Dermis blood vessel endothelial cell (primary cell): ENCODE measurements around the gene NAA10. TPM values are rescaled to one million over a fixed set of nuclear protein-coding genes. Genes with fewer than 3 reads are reported as not detected.

ENCODE experiments used
- DNase-seq: peaks from one replicate; pipeline ENCODE4 v3.0.0; 2010
- total RNA-seq: library from RNA; depleted of rRNA; stranded (reverse); fragments of >200 nt; gene quantifications from 2 replicates; pipeline ENCODE4 v1.2.3, GENCODE V29; 2014

NAA10 gene
- total RNA-seq, 1 donor from 2014 or later, result 88.2 TPM

GRCh38 chrX:153948002-153948466 is 13.2 kb upstream of the NAA10 start:
- peak; percentile 19 for DNase-seq

- DNase-seq, result peak; percentile 87
Measured at GRCh38 chrX:153947009-153947769, 12.4 kb upstream of the NAA10 start.

GRCh38 chrX:153945956-153946943 is 11.4 kb upstream of the NAA10 start:
- no peak for DNase-seq

- DNase-seq, result no peak
Measured at GRCh38 chrX:153944800-153945150, 9.9 kb upstream of the NAA10 start.

GRCh38 chrX:153944140-153944799 is 9.4 kb upstream of the NAA10 start, which contains the start of gene RENBP:
Gene RENBP, minus strand, starts transcription at chrX:153944643. Its CDS starts 33 bp downstream, at chrX:153944610.
- DNase-seq, result no peak

GRCh38 chrX:153941336-153942252 is 6.8 kb upstream of the NAA10 start:
- no peak for DNase-seq

GRCh38 chrX:153939573-153939972 is 4.7 kb upstream of the NAA10 start:
- no peak for DNase-seq

- DNase-seq, result no peak
Measured at GRCh38 chrX:153938226-153938786, 3.5 kb upstream of the NAA10 start.

- no peak for DNase-seq
Measured at GRCh38 chrX:153937056-153937455, 2.2 kb upstream of the NAA10 start.

GRCh38 chrX:153935326-153935851 is 552 bp upstream of the NAA10 start:
- no peak for DNase-seq

- peak; percentile 14 for DNase-seq
Measured at GRCh38 chrX:153934148-153934761, 582 bp downstream of the NAA10 start.

GRCh38 chrX:153933748-153934147 is 1.1 kb downstream of the NAA10 start:
- peak; percentile 40 for DNase-seq

- DNase-seq, result no peak
Measured at GRCh38 chrX:153932220-153932915, 2.5 kb downstream of the NAA10 start.

GRCh38 chrX:153931748-153932147 is 3.1 kb downstream of the NAA10 start:
- no peak for DNase-seq

- DNase-seq, result no peak
Measured at GRCh38 chrX:153931151-153931550, 3.7 kb downstream of the NAA10 start.

GRCh38 chrX:153930011-153930910 is 4.6 kb downstream of the NAA10 start:
- DNase-seq, result no peak

GRCh38 chrX:153929576-153929975 is 5.3 kb downstream of the NAA10 start:
- DNase-seq, result no peak

- DNase-seq, result no peak
Measured at GRCh38 chrX:153928846-153929245, 6.0 kb downstream of the NAA10 start.
